NOMO-1 (cell line): Measurements from ENCODE around the gene VGF.
"Not testable (repeated sequence)": the region's sequence is repeated elsewhere in the genome, so short reads cannot be mapped to it uniquely, and the experiment has no call there.

ENCODE experiments used
- DNase-seq, 2 experiments: peaks; one replicate each; lab custom pipeline; 2025; ENCODE audit not compliant: unreplicated experiment in 2 of 2; lab: John Stamatoyannopoulos, UW

Gene VGF

DNA sequence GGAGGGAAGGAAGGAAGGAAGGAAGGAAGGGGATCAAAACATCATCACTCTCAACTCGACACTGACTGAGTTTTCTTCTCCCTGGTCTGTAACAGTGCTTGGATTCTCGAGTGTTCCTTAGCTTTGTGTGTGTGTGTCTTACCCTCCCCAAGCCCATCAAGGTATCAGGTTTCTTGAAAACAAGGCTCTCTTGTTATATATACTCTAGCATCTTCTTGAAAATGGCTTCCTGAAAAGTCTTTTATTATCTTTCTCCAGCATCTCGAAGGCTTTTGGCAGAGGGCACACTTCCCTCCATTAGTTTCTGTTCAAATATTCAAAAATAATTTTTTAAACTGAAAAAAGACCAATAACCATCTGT lies 25.1 kb downstream of the VGF start:
- no peak for DNase-seq

GRCh38 chr7:101138213-101138870 lies 27.0 kb downstream of the VGF start:
- peak; percentile 93 to 98 for DNase-seq

GRCh38 chr7:101137651-101138212 lies 27.6 kb downstream of the VGF start:
- DNase-seq: no peak

DNA sequence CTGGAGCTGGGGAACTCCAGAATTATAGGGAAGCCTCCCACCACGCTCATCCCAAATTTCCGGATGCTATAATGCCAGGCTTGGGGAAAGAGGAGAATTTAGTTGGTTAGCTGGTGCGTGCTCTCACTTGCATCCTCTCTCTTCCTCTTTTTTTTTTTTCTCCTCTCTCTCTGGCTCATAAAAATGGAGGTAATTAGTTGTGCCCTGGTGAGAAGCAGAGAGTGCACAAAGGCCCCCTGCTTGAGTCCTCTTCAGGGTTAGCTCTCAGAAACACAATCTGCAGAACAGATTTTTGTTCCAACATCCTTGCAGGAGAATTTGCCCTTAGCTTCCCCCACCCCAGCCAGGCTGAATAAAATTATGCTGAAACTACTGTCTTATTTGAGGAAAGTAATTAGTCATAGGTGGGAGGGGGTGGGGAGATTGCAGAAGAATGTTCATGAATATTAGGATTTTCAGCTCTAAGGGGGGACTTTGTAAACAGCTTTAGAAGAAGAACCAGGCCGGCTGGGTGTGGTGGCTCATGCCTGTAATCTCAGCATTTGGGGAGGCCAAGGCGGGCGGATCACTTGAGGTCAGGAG lies 30.9 kb downstream of the VGF start:
- DNase-seq: peak; percentile 61

DNA sequence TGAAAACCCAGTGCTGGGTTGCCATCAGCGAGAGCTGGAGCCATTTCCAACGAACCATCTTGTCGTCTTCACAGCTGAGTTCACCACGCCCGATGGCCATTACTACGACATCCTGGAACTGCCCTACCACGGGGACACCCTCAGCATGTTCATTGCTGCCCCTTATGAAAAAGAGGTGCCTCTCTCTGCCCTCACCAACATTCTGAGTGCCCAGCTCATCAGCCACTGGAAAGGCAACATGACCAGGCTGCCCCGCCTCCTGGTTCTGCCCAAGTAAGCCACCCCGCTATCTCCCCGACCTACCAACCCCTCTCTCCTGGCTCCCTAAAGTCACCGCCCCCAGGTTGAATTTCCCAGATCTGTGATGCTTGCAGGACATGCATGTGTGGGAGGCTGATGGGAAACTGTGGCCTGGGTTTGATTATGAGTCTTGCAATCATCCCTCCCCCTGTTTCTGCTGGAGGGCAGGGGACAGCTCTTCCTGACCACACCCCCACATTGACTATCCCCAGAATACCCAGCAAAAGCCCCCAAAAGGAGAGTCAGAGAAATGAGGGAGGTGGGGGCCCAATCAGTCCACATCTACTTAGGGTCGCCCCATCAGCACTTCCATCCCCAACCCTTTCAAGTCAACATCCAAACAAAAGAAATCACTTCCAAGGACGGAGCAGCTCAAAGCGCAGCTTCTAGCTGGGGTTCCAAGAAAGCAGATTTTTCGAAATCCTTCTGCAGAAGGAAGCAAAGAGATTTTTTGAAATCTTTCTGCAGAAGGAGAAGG lies 31.6 kb downstream of the VGF start:
- DNase-seq: no peak

GRCh38 chr7:101132626-101133600 lies 32.5 kb downstream of the VGF start:
- DNase-seq: not testable (repeated sequence)

DNA sequence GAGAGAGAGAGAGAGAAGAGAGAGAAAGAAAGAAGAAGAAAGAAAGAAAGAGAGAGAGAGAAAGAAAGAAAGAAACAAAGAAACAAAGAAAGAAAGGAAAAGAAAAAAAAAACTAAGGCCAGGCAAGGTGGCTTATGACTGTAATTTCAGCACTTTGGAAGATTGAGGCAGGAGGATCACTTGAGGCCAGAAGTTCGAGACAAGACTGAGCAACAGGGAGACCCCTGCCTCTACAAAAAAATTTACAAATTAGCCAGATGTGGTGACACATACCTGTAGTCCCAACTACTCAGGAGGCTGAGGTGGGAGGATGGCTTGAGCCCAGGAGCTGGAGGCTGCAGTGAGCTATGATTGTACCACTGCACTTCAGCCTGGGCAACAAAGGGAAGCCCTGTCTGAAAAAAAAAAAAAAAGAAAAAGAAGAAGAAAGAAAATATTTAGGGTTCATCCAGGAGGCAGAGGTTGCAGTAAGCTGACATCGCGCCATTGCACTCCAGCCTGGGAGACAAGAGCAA lies 35.7 kb downstream of the VGF start:
- DNase-seq: no peak

GRCh38 chr7:101128040-101128834 lies 37.1 kb downstream of the VGF start:
- DNase-seq: no peak

DNA sequence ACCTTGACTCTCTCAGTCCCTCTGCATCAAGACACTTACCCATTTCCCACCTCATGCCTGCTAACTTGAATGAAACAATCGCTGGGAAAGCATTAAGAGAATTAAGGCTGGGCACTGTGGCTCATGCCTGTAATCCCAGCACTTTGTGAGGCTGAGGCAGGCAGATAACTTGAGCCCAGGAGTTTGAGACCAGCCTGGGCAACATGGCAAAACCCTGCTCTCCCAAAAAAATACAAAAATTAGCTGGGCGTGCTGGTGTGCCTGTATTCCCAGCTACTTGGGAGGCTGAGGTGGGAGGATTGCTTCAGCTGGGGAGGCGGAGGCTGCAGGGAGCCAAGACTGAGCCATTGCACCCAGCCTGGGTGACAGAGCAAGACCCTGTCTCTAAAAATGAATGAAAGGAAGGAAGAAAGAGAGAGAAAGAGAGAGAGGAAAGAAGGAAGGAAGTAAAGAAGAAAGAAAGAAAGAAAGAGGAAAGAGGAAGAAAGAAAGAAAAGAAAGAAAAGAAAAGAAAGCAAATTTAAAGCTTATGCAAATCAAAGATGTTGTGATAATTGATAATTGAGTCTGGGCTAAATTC lies 37.8 kb downstream of the VGF start:
- DNase-seq: no peak

DNA sequence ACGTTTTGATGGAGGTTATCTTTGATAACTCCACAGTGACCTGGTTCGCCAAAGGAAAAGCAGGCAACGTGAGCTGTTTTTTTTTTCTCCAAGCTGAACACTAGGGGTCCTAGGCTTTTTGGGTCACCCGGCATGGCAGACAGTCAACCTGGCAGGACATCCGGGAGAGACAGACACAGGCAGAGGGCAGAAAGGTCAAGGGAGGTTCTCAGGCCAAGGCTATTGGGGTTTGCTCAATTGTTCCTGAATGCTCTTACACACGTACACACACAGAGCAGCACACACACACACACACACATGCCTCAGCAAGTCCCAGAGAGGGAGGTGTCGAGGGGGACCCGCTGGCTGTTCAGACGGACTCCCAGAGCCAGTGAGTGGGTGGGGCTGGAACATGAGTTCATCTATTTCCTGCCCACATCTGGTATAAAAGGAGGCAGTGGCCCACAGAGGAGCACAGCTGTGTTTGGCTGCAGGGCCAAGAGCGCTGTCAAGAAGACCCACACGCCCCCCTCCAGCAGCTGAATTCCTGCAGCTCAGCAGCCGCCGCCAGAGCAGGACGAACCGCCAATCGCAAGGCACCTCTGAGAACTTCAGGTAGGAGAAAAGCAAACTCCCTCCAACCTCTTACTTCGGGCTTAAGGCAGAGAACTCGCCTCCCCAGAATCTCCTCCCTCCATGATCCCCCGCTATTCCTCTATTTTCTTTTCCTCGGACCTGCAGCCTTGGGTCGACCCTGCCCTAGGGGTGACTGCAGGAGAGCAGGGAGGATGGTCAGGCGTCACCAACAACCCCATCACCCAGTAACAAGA lies 38.5 kb downstream of the VGF start, which contains the start of gene SERPINE1:
TSS of gene SERPINE1 (plus strand) at position 454 of the 809 bp plus-strand sequence. CDS start 1,290 bp downstream, outside the sequence.
- DNase-seq: no peak

DNA sequence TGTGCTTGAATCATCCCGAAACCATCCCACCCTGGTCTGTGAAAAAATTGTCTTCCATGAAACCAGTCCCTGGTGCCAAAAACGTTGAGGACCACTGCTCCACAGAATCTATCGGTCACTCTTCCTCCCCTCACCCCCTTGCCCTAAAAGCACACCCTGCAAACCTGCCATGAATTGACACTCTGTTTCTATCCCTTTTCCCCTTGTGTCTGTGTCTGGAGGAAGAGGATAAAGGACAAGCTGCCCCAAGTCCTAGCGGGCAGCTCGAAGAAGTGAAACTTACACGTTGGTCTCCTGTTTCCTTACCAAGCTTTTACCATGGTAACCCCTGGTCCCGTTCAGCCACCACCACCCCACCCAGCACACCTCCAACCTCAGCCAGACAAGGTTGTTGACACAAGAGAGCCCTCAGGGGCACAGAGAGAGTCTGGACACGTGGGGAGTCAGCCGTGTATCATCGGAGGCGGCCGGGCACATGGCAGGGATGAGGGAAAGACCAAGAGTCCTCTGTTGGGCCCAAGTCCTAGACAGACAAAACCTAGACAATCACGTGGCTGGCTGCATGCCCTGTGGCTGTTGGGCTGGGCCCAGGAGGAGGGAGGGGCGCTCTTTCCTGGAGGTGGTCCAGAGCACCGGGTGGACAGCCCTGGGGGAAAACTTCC lies 39.2 kb downstream of the VGF start:
- no peak for DNase-seq

- DNase-seq: peak; percentile 20 to 51
Observed at GRCh38 chr7:101124376-101125056, 40.9 kb downstream of the VGF start.

DNA sequence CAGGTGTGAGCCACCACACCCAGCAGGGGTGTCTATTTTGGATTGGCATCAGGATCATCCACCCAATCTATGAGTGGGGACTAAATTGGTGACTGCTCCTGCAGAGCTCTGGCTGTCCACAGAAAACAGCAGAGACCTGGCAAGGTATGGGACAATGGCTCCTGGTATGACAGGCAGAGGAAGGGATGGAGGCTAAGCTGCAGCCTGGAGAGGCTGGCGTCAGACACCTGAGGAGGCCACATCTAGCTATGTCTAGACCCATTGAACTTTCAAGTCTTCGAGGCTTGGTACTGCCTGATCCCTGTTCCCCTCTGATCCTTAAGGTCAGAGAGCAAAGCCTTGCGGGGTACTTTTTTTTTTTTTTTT lies 41.7 kb downstream of the VGF start:
- DNase-seq: no peak

DNA sequence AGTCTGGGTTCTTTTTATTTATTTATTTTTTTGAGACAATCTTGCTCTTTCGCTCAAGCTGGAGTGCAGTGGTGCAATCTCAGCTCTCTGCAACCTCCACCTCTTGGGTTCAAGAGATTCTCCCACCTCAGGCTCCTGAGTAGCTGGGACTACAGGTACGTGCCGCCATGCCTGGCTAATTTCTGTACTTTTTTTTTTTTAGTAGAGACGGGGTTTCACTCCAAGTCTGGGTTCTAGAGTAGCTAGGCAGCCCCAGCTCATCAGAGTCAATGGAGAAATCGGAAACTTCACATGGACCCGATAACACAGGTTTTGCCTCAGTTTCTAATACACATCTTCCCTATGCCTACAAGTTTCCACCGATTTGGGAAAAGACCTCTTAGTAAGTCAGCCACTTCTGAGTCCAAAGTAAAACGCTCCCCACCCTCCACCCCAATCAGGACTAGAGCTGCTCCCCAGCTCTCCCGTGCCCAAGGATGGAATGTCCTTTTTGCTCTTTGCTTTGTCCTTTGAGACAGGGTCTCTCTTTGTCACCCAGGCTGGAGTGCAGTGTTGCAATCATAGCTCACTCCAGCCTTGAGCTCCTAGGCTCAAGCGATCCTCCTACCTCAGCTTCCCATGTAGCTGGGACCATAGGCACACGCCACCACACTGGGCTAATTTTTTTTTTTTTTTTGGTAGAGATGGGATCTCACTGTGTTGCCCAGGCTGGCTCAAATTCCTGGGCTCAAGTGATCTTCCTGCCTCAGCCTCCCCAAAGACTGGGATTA lies 42.3 kb downstream of the VGF start:
- no peak for DNase-seq

DNA sequence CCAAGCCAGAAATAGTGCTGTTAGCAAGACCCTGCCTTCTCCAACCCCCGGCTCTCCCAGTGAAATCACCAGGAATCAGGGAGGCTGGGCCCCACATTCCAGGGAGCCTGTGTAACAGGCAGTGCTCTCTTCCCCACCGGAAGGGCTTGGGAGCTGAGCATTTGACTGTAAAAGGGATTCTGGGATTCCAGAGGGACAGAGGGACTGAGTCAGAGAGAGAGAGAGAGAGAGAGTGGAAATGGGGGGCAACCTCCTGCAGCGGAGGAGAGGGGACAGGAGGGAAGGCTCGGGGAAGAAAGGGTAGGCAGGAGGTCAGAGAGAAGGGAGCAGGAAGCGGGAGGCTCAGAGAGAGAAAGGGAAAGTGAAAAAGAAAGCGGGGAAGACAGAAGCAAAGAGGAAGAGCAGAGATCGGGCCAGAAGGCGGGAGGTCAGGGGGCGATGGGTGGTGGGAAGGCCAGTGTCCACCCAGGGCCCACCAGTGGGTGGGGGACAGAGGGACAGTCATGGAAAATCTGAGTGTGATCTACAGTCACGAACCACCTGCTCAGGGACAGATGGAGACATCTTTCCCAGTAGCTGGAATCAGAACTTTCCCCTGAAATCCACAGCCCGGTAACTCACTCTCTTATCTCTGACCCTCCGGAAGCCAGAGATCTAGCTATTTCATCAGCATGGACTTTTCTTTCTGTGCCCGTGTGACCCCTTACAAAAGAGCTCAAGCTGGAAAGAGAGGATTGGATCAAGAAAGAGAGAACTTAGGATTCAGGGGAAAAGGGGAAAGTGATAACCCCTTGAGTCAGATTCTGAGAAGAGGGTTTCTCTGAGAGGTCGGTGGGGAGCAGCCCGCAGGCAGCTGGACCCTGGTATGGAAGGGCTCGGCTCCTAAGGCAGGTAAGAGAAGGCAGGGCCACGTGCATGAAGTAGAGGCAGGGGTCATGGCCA lies 43.1 kb downstream of the VGF start:
- DNase-seq: peak in 1 of 2 experiments; percentile 60
